Measurements from ENCODE around the gene WDR88. TPM values are rescaled to one million over a fixed set of nuclear protein-coding genes. Genes with fewer than 3 reads are reported as not detected.

The WDR88 gene
- total and polyA plus RNA-seq, 10 of the 15 experiments (the other 5 are each of a cell fraction or from before 2014, with no cell fraction given): 0.19 to 0.34 TPM; not detected in 8

DNA sequence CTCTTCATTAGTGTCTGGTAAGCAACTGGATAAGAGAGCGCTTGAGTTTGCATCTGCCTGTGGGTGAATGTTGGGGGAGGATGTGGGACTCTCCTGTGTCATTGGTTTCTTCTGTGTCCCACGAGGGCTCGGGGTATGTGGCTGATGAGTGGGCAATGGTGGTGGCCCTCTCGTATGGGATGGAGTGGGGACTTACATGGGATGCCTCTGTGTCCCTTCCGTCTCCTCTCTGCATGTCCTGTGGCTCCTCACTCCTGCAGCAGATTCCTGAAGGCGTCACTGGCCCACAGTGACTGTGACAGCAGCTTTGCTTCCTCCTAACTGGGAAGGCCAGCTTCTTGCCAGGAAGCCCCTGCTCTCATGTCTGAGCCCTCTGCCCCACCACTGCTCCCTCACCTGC lies 59.6 kb downstream of the WDR88 start:
- FAIRE-seq (no peak), DNase-seq (ENCODE audit: low read depth, low spot score) (no peak), ATAC-seq (no peak)
- RAD21 ChIA-PET (ENCODE audit: unreplicated experiment): no interaction called here
- Histone ChIP-seq H3K36me3 (ENCODE audit: control insufficient read depth in 2 of 2, insufficient read depth in 2 of 2, low read length in 1 of 2) (no peaks in the 10 kb centered on the region), H3K4me1 (ENCODE audit: control insufficient read depth, insufficient read depth, low read length) (no peaks in the 10 kb centered on the region), H3K79me2 (ENCODE audit: control insufficient read depth, insufficient read depth, low read length) (no peaks in the 10 kb centered on the region), H3K27me3 (replicated peaks in 1 of 2; ENCODE audit: control insufficient read depth in 2 of 2, insufficient read depth in 2 of 2, low read length in 1 of 2) (peaks cover 0 to 5% of the 10 kb centered on the region in 2 experiments; a peak in 3 of 4 replicates), H2AFZ (ENCODE audit: control insufficient read depth, low read depth, low read length) (no peak overlapping the region), H4K20me1 (ENCODE audit: control insufficient read depth, insufficient read depth) (no peaks in the 10 kb centered on the region), H3K9me3 (replicated peaks; ENCODE audit: control insufficient read depth, insufficient read depth, low read length) (no peaks in the 10 kb centered on the region), H3K9ac (ENCODE audit: control insufficient read depth, insufficient read depth, low read length) (no peak overlapping the region), H3K27ac (ENCODE audit: control insufficient read depth, insufficient read depth) (no peak overlapping the region), H3K4me3 (no peak overlapping the region), H3K4me2 (ENCODE audit: control insufficient read depth, insufficient read depth) (no peak overlapping the region)
- no peak for TF ChIP-seq ZNF217 (IDR thresholded peaks at IDR 0.05)
- no peak for TF ChIP-seq NR2C2 (IDR thresholded peaks at IDR 0.05; ENCODE audit: borderline replicate concordance, control insufficient read depth, insufficient read length, low read depth)
- TF ChIP-seq, protein P1, sequence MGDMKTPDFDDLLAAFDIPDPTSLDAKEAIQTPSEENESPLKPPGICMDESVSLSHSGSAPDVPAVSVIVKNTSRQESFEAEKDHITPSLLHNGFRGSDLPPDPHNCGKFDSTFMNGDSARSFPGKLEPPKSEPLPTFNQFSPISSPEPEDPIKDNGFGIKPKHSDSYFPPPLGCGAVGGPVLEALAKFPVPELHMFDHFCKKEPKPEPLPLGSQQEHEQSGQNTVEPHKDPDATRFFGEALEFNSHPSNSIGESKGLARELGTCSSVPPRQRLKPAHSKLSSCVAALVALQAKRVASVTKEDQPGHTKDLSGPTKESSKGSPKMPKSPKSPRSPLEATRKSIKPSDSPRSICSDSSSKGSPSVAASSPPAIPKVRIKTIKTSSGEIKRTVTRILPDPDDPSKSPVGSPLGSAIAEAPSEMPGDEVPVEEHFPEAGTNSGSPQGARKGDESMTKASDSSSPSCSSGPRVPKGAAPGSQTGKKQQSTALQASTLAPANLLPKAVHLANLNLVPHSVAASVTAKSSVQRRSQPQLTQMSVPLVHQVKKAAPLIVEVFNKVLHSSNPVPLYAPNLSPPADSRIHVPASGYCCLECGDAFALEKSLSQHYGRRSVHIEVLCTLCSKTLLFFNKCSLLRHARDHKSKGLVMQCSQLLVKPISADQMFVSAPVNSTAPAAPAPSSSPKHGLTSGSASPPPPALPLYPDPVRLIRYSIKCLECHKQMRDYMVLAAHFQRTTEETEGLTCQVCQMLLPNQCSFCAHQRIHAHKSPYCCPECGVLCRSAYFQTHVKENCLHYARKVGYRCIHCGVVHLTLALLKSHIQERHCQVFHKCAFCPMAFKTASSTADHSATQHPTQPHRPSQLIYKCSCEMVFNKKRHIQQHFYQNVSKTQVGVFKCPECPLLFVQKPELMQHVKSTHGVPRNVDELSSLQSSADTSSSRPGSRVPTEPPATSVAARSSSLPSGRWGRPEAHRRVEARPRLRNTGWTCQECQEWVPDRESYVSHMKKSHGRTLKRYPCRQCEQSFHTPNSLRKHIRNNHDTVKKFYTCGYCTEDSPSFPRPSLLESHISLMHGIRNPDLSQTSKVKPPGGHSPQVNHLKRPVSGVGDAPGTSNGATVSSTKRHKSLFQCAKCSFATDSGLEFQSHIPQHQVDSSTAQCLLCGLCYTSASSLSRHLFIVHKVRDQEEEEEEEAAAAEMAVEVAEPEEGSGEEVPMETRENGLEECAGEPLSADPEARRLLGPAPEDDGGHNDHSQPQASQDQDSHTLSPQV (IDR thresholded peaks at IDR 0.05): no peak
- no peak for TF ChIP-seq HDAC2 (IDR thresholded peaks at IDR 0.05)
- TF ChIP-seq CEBPB (IDR thresholded peaks at IDR 0.05; ENCODE audit: borderline replicate concordance in 1 of 2, low read depth in 2 of 2, low read length in 2 of 2): no peak
- no peak for TF ChIP-seq ZZZ3 (IDR thresholded peaks at IDR 0.05; ENCODE audit: control insufficient read depth, insufficient read length, low read depth)
- no peak for TF ChIP-seq IKZF2 (IDR thresholded peaks at IDR 0.05)
- TF ChIP-seq, protein P2, sequence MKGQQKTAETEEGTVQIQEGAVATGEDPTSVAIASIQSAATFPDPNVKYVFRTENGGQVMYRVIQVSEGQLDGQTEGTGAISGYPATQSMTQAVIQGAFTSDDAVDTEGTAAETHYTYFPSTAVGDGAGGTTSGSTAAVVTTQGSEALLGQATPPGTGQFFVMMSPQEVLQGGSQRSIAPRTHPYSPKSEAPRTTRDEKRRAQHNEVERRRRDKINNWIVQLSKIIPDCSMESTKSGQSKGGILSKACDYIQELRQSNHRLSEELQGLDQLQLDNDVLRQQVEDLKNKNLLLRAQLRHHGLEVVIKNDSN (IDR thresholded peaks at IDR 0.05; ENCODE audit: borderline replicate concordance, extremely low read length, insufficient read depth, low read depth, low read length): no peak
- no peak for TF ChIP-seq PAX8 (IDR thresholded peaks at IDR 0.05)
- WGBS (ENCODE audit: insufficient coverage, insufficient replicate concordance, low lambda C conversion rate, missing lambda C conversion rate): 40% methylated on average over 6 of the region's 6 CpGs
- CTCF ChIA-PET: interaction anchor here (0.7 to 1.0 kb wide), 2 partner anchors 45 to 1320 kb away, joined by 3 to 4 read pairs; no protein-coding TSS in a partner anchor
- in situ Hi-C loops (cut with MboI) (no loop called here), intact Hi-C loops (cut with micrococcal nuclease; ENCODE audit: unreplicated experiment) (no loop called here)
- POLR2A ChIA-PET: no interaction called here
- SMC1A ChIA-PET (ENCODE audit: uncharacterized antibody, unreplicated experiment): no interaction called here
- BruUV-seq (replicated peaks): no TSS peak

All from GM12878 (cell line).